Tongue (tissue), 2 donors: ENCODE data around the gene LRRC1. TPM values are rescaled to one million over a fixed set of nuclear protein-coding genes. Genes with fewer than 3 reads are reported as not detected.

ENCODE experiments used
- DNase-seq: peaks from one replicate; pipeline ENCODE4 v3.0.0-alpha.2; 2015
- total RNA-seq: library from RNA; depleted of rRNA; stranded (reverse); fragments of >200 nt; gene quantifications from one replicate; pipeline ENCODE4 v1.2.3, GENCODE V29; 2014

Gene LRRC1
- total RNA-seq, 1 donor from 2014 or later = 19.1 TPM

GRCh38 chr6:53889365-53889764 lies 94.6 kb downstream of the LRRC1 start:
- no peak for DNase-seq

GRCh38 chr6:53892707-53893106 lies 97.9 kb downstream of the LRRC1 start:
- DNase-seq = no peak

GRCh38 chr6:53894091-53894490 lies 99.3 kb downstream of the LRRC1 start:
- peak; percentile 63 for DNase-seq

GRCh38 chr6:53896196-53896595 lies 101.4 kb downstream of the LRRC1 start:
- no peak for DNase-seq

GRCh38 chr6:53898026-53898795 lies 103.4 kb downstream of the LRRC1 start:
- no peak for DNase-seq

- DNase-seq = no peak
Measured at GRCh38 chr6:53899512-53899911, 104.7 kb downstream of the LRRC1 start.

- no peak for DNase-seq
Measured at GRCh38 chr6:53903357-53903756, 108.6 kb downstream of the LRRC1 start.

- no peak for DNase-seq
Measured at GRCh38 chr6:53906103-53906502, 111.3 kb downstream of the LRRC1 start.

- DNase-seq = no peak
Measured at GRCh38 chr6:53906842-53907241, 112.0 kb downstream of the LRRC1 start.

GRCh38 chr6:53910834-53911233 lies 116.0 kb downstream of the LRRC1 start:
- DNase-seq = no peak

- DNase-seq = no peak
Measured at GRCh38 chr6:53912661-53913060, 117.9 kb downstream of the LRRC1 start.

- DNase-seq = no peak
Measured at GRCh38 chr6:53913286-53913685, 118.5 kb downstream of the LRRC1 start.

GRCh38 chr6:53915026-53915691 lies 120.4 kb downstream of the LRRC1 start:
- no peak for DNase-seq

- no peak for DNase-seq
Measured at GRCh38 chr6:53916804-53917463, 122.1 kb downstream of the LRRC1 start.

- DNase-seq = no peak
Measured at GRCh38 chr6:53917464-53917842, 122.6 kb downstream of the LRRC1 start.

- DNase-seq = no peak
Measured at GRCh38 chr6:53918854-53919510, 124.2 kb downstream of the LRRC1 start.

- DNase-seq = no peak
Measured at GRCh38 chr6:53919881-53920360, 125.1 kb downstream of the LRRC1 start.

- no peak for DNase-seq
Measured at GRCh38 chr6:53920881-53921280, 126.1 kb downstream of the LRRC1 start.

- DNase-seq = no peak
Measured at GRCh38 chr6:53921639-53922038, 126.8 kb downstream of the LRRC1 start.

- DNase-seq = no peak
Measured at GRCh38 chr6:53922539-53922981, 127.8 kb downstream of the LRRC1 start.

GRCh38 chr6:53924277-53924676 lies 129.5 kb downstream of the LRRC1 start:
- DNase-seq = no peak

- no peak for DNase-seq
Measured at GRCh38 chr6:53924821-53925422, 130.1 kb downstream of the LRRC1 start.
